ENCODE results near the gene FNDC5.

Gene FNDC5

DNA sequence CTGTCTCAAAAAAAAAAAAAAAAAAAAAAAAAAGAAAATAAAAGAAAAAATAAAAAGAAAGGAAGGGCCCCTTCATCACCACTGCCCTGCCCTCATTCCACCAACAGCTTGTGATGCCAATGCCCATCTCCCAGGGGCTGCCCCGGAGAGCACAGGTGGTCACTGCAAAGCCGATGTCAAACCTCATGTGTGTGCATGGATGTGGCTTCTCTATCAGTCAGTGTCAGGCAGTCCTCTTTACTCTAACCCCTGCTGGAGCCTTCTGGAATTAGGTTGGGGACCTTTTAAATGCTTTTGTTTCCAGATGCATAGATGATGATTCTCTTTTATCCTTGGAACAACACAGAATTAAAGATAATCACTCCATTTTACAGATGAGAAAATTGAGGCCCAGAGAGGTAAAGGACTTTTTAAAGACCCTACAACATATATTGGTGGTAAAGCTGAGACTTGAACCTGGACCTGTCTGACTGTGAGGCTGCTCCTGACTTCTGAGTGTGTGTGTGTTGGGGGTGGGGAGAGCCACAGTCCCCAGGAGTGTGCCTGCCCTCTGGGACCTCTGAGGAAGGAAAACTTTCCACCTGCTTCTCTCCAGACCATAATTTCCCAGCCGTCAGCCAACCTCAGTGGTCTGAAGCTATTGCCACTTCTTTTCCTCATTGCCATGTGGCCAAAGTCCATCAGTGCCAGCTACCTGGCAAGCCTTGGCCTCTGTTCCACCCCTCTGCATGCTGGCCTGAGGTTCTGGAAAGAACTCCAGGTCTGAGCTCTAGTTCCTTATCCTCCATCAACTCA lies 33.5 kb upstream of the FNDC5 start:
- Histone ChIP-seq H3K9ac (ENCODE audit: low read length) (no peak overlapping the region), H3K9me3 (ENCODE audit: control insufficient read depth, low read depth, low read length) (no peaks in the 10 kb centered on the region), H3K36me3 (ENCODE audit: control insufficient read depth, low read depth, low read length) (no peaks in the 10 kb centered on the region), H3K4me3 (ENCODE audit: low read length) (no peak overlapping the region), H3K27me3 (ENCODE audit: control insufficient read depth, insufficient read depth, low read length) (peaks cover 36% of the 10 kb centered on the region), H3K4me1 (ENCODE audit: control insufficient read depth, low read depth, low read length) (no peaks in the 10 kb centered on the region), H3K27ac (ENCODE audit: low read length) (no peak overlapping the region)

DNA sequence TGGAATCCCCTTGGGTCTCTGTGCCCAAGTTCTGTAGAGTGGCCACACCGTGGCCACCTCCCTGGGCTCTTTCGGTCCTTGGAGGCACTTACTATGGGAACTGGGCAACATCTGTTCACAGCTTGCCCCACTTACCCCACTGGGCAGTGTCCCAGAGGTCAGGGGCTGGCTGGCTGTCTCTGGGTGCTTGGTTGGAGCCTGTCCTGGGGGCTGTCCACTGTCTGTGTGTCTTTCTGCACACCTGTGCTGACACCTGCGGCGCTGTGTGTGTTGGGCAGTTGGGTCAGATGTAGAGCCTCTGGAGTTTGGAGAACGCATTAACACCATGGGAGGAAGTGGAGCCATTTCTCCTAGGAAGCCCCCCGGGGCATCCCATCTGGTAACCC lies 31.8 kb upstream of the FNDC5 start:
- Histone ChIP-seq H3K9ac (ENCODE audit: low read length) (no peak overlapping the region), H3K9me3 (ENCODE audit: control insufficient read depth, low read depth, low read length) (no peaks in the 10 kb centered on the region), H3K4me3 (ENCODE audit: low read length) (no peak overlapping the region)

DNA sequence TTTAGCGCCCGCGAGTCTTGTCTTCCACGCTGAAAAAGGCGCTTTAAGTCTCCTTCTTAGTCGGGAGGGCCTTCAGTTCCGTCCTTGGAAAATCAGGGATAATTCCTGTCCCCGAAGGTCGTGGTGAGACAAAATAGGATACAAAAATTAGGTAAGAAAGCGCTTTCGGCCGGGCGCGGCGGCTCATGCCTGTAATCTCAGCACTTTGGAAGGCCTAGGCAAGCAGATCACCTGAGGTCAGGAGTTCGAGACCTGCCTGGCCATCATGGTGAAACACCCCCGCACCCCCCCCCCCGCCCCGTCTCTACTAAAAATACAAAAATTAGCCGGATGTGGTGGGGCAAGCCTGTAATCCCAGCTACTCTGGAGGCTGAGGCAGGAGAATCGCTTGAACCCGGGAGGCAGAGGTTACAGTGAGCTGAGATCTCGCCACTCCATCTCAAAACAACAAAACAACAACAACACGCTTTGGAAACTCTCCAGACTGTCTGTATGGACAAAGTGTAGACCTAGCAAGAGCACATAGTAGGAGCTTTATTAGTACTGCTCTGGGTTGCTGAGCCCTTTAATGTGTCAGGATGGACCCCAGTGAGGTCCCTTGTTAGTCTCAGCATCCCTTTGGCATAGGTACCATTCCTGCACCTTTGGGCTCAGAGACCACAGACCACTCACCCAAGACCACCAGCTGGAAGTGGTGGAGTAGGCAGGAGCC lies 31.3 kb upstream of the FNDC5 start:
- peaks cover 44% of the 10 kb centered on the region for H3K27me3 ChIP-seq (ENCODE audit: control insufficient read depth, insufficient read depth, low read length)
- peak overlapping the region; percentile 47 for H3K4me3 ChIP-seq (ENCODE audit: low read length)
- no peaks in the 10 kb centered on the region for H3K36me3 ChIP-seq (ENCODE audit: control insufficient read depth, low read depth, low read length)
- H3K9ac ChIP-seq (ENCODE audit: low read length): no peak overlapping the region
- no peaks in the 10 kb centered on the region for H3K4me1 ChIP-seq (ENCODE audit: control insufficient read depth, low read depth, low read length)
- H3K27ac ChIP-seq (ENCODE audit: low read length): no peak overlapping the region
- H3K9me3 ChIP-seq (ENCODE audit: control insufficient read depth, low read depth, low read length): no peaks in the 10 kb centered on the region

More for the DNA sequence above, 31.8 kb upstream of the FNDC5 start:
- no peaks in the 10 kb centered on the region for H3K4me1 ChIP-seq (ENCODE audit: control insufficient read depth, low read depth, low read length)
- no peak overlapping the region for H3K27ac ChIP-seq (ENCODE audit: low read length)
- no peaks in the 10 kb centered on the region for H3K36me3 ChIP-seq (ENCODE audit: control insufficient read depth, low read depth, low read length)
- H3K27me3 ChIP-seq (ENCODE audit: control insufficient read depth, insufficient read depth, low read length): peaks cover 44% of the 10 kb centered on the region

- Histone ChIP-seq H3K4me3 (ENCODE audit: low read length) (peak within 1 kb of the TSS; percentile 50), H3K36me3 (ENCODE audit: control insufficient read depth, low read depth, low read length) (no peaks in the 10 kb centered on the region), H3K9me3 (ENCODE audit: control insufficient read depth, low read depth, low read length) (no peaks in the 10 kb centered on the region), H3K27me3 (ENCODE audit: control insufficient read depth, insufficient read depth, low read length) (peaks cover 44% of the 10 kb centered on the region), H3K27ac (ENCODE audit: low read length) (no peak within 1 kb of the TSS), H3K4me1 (ENCODE audit: control insufficient read depth, low read depth, low read length) (no peaks in the 10 kb centered on the region), H3K9ac (ENCODE audit: low read length) (no peak within 1 kb of the TSS)
Measured at GRCh38 chr1:32900956-32901822, 30.5 kb upstream of the FNDC5 start, which contains the start of gene TMEM54. TMEM54 (minus strand) TSS chr1:32901389; CDS start chr1:32901238, 151 bp downstream.

DNA sequence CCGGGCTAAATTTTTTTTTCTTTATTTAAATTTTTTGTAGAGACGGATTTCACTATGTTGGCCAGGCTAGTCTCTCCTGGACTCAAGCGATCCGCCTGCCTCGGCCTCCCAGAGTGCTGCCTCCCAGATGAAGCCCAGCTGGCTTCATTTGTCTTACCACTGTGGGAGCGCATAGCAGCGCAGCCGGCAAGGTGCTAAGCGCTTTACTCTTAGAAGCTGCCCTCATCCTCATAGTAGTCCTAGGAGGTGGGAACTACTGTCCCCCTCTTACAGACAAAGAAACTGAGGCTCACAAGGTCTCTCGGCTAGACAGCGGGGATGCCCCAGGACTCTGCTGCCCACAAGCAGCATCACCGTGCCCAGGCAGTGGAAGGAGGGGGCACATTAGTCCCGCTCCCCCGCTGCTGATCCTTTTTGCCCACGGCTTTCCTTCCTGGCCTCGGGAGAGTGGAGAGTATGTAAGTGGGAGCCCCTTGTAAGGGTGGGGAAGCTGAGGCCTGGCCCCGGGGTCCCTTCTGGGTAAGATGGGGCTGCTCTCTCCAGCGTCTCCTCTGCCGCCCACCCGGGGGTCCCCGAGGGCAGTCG lies 29.8 kb upstream of the FNDC5 start:
- Histone ChIP-seq H3K27ac (ENCODE audit: low read length) (no peak overlapping the region), H3K27me3 (ENCODE audit: control insufficient read depth, insufficient read depth, low read length) (peaks cover 44% of the 10 kb centered on the region), H3K4me3 (ENCODE audit: low read length) (peak overlapping the region; percentile 50)

GRCh38 chr1:32899586-32900296 lies 29.0 kb upstream of the FNDC5 start:
- Histone ChIP-seq H3K9ac (ENCODE audit: low read length) (no peak overlapping the region), H3K4me3 (ENCODE audit: low read length) (no peak overlapping the region), H3K27me3 (ENCODE audit: control insufficient read depth, insufficient read depth, low read length) (peaks cover 44% of the 10 kb centered on the region), H3K4me1 (ENCODE audit: control insufficient read depth, low read depth, low read length) (no peaks in the 10 kb centered on the region), H3K27ac (ENCODE audit: low read length) (no peak overlapping the region), H3K36me3 (ENCODE audit: control insufficient read depth, low read depth, low read length) (no peaks in the 10 kb centered on the region), H3K9me3 (ENCODE audit: control insufficient read depth, low read depth, low read length) (no peaks in the 10 kb centered on the region)

More for the DNA sequence above, 29.8 kb upstream of the FNDC5 start:
- Histone ChIP-seq H3K9me3 (ENCODE audit: control insufficient read depth, low read depth, low read length) (no peaks in the 10 kb centered on the region), H3K4me1 (ENCODE audit: control insufficient read depth, low read depth, low read length) (no peaks in the 10 kb centered on the region), H3K9ac (ENCODE audit: low read length) (no peak overlapping the region), H3K36me3 (ENCODE audit: control insufficient read depth, low read depth, low read length) (no peaks in the 10 kb centered on the region)

DNA sequence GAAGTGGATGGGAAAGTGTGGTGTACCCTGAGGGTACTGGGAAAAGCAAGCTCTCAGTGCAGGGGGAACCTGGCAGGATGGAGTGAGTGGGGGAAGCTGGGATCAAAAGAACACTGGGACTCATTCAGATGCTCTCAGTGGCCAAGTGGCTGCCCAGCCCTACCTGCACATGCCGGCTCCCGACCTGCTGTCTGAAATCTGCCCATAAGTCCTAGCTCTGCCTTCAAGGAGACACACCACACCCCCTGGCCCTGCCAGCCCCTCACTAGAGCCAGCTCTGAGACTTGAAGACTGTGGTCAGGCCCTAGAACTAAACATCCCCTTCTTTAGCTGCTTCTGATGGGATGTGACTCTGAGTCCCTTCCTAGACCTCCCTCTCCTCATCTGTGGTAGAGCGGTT lies 28.2 kb upstream of the FNDC5 start:
- Histone ChIP-seq H3K9ac (ENCODE audit: low read length) (no peak overlapping the region), H3K27ac (ENCODE audit: low read length) (no peak overlapping the region), H3K4me3 (ENCODE audit: low read length) (no peak overlapping the region), H3K36me3 (ENCODE audit: control insufficient read depth, low read depth, low read length) (no peaks in the 10 kb centered on the region), H3K4me1 (ENCODE audit: control insufficient read depth, low read depth, low read length) (peaks cover 2% of the 10 kb centered on the region), H3K27me3 (ENCODE audit: control insufficient read depth, insufficient read depth, low read length) (peaks cover 44% of the 10 kb centered on the region), H3K9me3 (ENCODE audit: control insufficient read depth, low read depth, low read length) (no peaks in the 10 kb centered on the region)

DNA sequence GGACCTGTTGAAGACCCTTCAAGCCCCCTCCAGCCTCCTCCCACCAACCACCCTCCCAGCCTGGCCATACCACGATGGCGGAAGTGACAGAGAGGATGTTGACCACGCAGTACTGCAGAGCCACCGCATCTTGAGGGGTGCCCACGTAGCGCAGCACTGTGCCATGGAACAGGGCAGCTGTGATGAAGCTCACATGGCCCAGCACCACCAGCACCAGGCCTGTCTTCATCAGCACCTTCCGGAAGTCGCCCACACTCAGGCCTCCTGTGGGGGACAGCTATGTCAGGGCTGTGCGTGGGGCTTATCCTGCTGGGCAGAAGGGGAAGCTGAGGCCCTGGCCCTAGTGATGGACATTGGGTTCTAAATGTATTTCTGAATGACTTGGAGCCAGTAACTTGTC lies 27.3 kb upstream of the FNDC5 start:
- H3K4me1 ChIP-seq (ENCODE audit: control insufficient read depth, low read depth, low read length): peaks cover 4% of the 10 kb centered on the region
- H3K9me3 ChIP-seq (ENCODE audit: control insufficient read depth, low read depth, low read length): no peaks in the 10 kb centered on the region
- H3K27me3 ChIP-seq (ENCODE audit: control insufficient read depth, insufficient read depth, low read length): peaks cover 44% of the 10 kb centered on the region
- no peak overlapping the region for H3K9ac ChIP-seq (ENCODE audit: low read length)
- H3K36me3 ChIP-seq (ENCODE audit: control insufficient read depth, low read depth, low read length): no peaks in the 10 kb centered on the region
- H3K27ac ChIP-seq (ENCODE audit: low read length): no peak overlapping the region
- H3K4me3 ChIP-seq (ENCODE audit: low read length): no peak overlapping the region

DNA sequence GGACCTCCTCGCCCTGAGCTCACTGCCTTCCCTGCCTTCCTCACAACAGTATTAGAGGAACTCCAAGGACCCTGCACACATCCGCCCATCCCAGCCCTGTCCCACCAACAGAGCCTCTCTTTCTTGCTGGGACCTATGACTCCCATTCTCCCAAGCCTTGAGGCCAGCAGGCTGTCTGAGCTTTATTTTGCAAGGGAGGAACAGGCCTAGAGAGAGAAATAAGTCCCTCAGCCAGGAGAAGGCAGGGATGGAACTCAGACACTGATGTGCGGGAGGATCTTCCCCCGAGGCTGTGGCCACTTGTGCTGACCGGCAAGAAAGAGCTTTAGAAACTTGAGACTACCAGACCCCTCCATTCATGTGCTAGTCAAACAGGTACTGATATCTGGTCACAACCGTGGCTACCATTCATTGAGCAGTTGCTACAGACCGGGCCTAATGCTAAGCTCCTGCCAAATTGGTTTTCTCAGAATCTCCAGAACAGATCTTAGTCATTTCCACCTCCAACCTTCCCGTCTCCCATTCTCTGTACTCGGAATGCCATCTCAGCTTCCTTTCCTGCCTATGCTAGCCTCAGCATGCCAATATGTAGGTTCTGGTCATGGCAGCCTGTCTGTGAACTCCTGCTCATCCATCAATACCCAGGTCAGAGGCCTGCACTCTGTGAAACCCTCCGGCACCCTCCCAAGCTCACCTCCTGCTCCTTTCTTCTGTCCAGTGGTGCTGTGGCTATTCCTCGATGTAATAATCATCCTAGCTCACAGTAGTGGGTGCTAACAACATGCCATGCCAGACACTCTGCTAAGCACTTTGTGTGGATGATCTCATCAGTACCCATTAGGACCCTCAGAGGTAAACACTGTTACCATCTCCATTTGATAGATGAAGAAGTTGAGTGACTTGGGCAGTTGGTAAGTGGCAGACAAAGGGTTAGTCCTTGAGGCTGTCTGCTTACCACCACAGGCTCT lies 26.7 kb upstream of the FNDC5 start:
- Histone ChIP-seq H3K4me1 (ENCODE audit: control insufficient read depth, low read depth, low read length) (peaks cover 4% of the 10 kb centered on the region), H3K27ac (ENCODE audit: low read length) (no peak overlapping the region), H3K9me3 (ENCODE audit: control insufficient read depth, low read depth, low read length) (no peaks in the 10 kb centered on the region)

DNA sequence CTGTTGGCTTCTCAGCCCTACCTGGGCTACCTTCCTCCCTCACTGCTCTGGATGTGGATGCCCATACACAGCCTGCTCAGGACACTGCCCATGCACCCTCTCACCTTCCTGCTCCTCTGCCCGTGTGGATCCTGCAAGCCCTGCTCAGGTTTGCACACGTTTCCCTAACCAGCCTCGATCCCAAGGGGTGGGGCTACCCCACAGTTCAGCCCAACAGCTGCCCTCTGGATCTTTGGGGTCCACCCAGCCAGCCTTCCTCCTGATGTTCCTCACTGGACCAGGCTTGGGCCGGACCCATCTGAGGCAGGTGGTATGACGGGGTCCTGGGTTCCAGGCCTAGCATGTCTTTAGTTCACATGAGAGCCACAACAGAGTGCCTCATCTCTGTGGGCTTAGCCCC lies 25.7 kb upstream of the FNDC5 start:
- peaks cover 4% of the 10 kb centered on the region for H3K4me1 ChIP-seq (ENCODE audit: control insufficient read depth, low read depth, low read length)

More for the DNA sequence above, 26.7 kb upstream of the FNDC5 start:
- Histone ChIP-seq H3K27me3 (ENCODE audit: control insufficient read depth, insufficient read depth, low read length) (peaks cover 43% of the 10 kb centered on the region), H3K36me3 (ENCODE audit: control insufficient read depth, low read depth, low read length) (no peaks in the 10 kb centered on the region), H3K4me3 (ENCODE audit: low read length) (no peak overlapping the region), H3K9ac (ENCODE audit: low read length) (no peak overlapping the region)

More for the DNA sequence above, 25.7 kb upstream of the FNDC5 start:
- Histone ChIP-seq H3K9me3 (ENCODE audit: control insufficient read depth, low read depth, low read length) (no peaks in the 10 kb centered on the region), H3K27ac (ENCODE audit: low read length) (no peak overlapping the region), H3K9ac (ENCODE audit: low read length) (no peak overlapping the region), H3K36me3 (ENCODE audit: control insufficient read depth, low read depth, low read length) (no peaks in the 10 kb centered on the region), H3K27me3 (ENCODE audit: control insufficient read depth, insufficient read depth, low read length) (peaks cover 43% of the 10 kb centered on the region), H3K4me3 (ENCODE audit: low read length) (no peak overlapping the region)
